ENCODE results near the gene SLC6A11. TPM values are rescaled to one million over a fixed set of nuclear protein-coding genes. Genes with fewer than 3 reads are reported as not detected.

Gene SLC6A11
- total and polyA plus RNA-seq, 2 of the 8 experiments (the other 6 are each of a cell fraction or from before 2014, with no cell fraction given) = 0.78 to 1.5 TPM

GRCh38 chr3:10816019-10816862, at the start of gene SLC6A11 (continued):
- no peak for TF ChIP-seq JUN (IDR thresholded peaks at IDR 0.05; ENCODE audit: low read depth, low read length)
- no peak for TF ChIP-seq SIX5 (IDR thresholded peaks at IDR 0.05; ENCODE audit: low read depth, low read length)
- TF ChIP-seq RXRA (IDR thresholded peaks at IDR 0.05; ENCODE audit: insufficient read depth, low read depth, low read length) = no peak
- TF ChIP-seq NANOG (IDR thresholded peaks at IDR 0.05; ENCODE audit: insufficient read depth, low read depth, low read length, poor library complexity, severe bottlenecking) = no peak
- TF ChIP-seq CEBPB (IDR thresholded peaks at IDR 0.05; ENCODE audit: low read depth, low read length) = no peak
- no peak for TF ChIP-seq GTF2F1 (IDR thresholded peaks at IDR 0.05; ENCODE audit: borderline replicate concordance, low read depth, low read length)
- TF ChIP-seq TBP (IDR thresholded peaks at IDR 0.05; ENCODE audit: low read depth, low read length) = no peak; the same call in 1 of the 2 replicates
- no peak for TF ChIP-seq USF2 (IDR thresholded peaks at IDR 0.05; ENCODE audit: low read length)
- TF ChIP-seq SP2 (IDR thresholded peaks at IDR 0.05; ENCODE audit: low read length) = no peak
- TF ChIP-seq SRF (IDR thresholded peaks at IDR 0.05; ENCODE audit: low read depth, low read length) = no peak

Measured in H1 (cell line).